ENCODE results near the gene SULT2B1.
"Not testable (repeated sequence)": the region's sequence is repeated elsewhere in the genome, so short reads cannot be mapped to it uniquely, and the experiment has no call there.

Gene SULT2B1

GRCh38 chr19:48529156-48529555 lies 22.8 kb upstream of the SULT2B1 start:
- no peak for DNase-seq (ENCODE audit: low read depth)

GRCh38 chr19:48530066-48530720 lies 21.8 kb upstream of the SULT2B1 start:
- no peak for DNase-seq (ENCODE audit: low read depth)

GRCh38 chr19:48530770-48531169 lies 21.2 kb upstream of the SULT2B1 start:
- DNase-seq (ENCODE audit: low read depth): no peak

GRCh38 chr19:48533770-48534169 lies 18.2 kb upstream of the SULT2B1 start:
- DNase-seq (ENCODE audit: low read depth): no peak

- no peak for DNase-seq (ENCODE audit: low read depth)
These were observed 14.4 kb upstream of the SULT2B1 start for GRCh38 chr19:48537541-48537940.

GRCh38 chr19:48538057-48538456 lies 13.9 kb upstream of the SULT2B1 start:
- DNase-seq (ENCODE audit: low read depth): not testable (repeated sequence)

- DNase-seq (ENCODE audit: low read depth): no peak
These were observed 12.4 kb upstream of the SULT2B1 start for GRCh38 chr19:48539503-48540096.

GRCh38 chr19:48540110-48540509 lies 11.9 kb upstream of the SULT2B1 start:
- no peak for DNase-seq (ENCODE audit: low read depth)

- no peak for DNase-seq (ENCODE audit: low read depth)
These were observed 10.2 kb upstream of the SULT2B1 start for GRCh38 chr19:48541813-48542212.

- DNase-seq (ENCODE audit: low read depth): no peak
These were observed 8.8 kb upstream of the SULT2B1 start for GRCh38 chr19:48543121-48543710.

- no peak for DNase-seq (ENCODE audit: low read depth)
These were observed 6.9 kb upstream of the SULT2B1 start for GRCh38 chr19:48544856-48545750.

GRCh38 chr19:48547722-48548121 lies 4.2 kb upstream of the SULT2B1 start:
- DNase-seq (ENCODE audit: low read depth): no peak

- DNase-seq (ENCODE audit: low read depth): no peak
These were observed 3.6 kb upstream of the SULT2B1 start for GRCh38 chr19:48548253-48548911.

GRCh38 chr19:48549380-48549779 lies 2.6 kb upstream of the SULT2B1 start:
- DNase-seq (ENCODE audit: low read depth): no peak

- DNase-seq (ENCODE audit: low read depth): no peak
These were observed 692 bp downstream of the SULT2B1 start for GRCh38 chr19:48552406-48553322.

GRCh38 chr19:48553676-48554384 lies 1.9 kb downstream of the SULT2B1 start:
- DNase-seq (ENCODE audit: low read depth): no peak

GRCh38 chr19:48554385-48555091 lies 2.6 kb downstream of the SULT2B1 start:
- no peak for DNase-seq (ENCODE audit: low read depth)

- DNase-seq (ENCODE audit: low read depth): no peak
These were observed 4.2 kb downstream of the SULT2B1 start for GRCh38 chr19:48556163-48556562.

GRCh38 chr19:48556825-48557224 lies 4.9 kb downstream of the SULT2B1 start:
- DNase-seq (ENCODE audit: low read depth): no peak
